ENCODE measurements around the gene REG1A.

REG1A gene

DNA sequence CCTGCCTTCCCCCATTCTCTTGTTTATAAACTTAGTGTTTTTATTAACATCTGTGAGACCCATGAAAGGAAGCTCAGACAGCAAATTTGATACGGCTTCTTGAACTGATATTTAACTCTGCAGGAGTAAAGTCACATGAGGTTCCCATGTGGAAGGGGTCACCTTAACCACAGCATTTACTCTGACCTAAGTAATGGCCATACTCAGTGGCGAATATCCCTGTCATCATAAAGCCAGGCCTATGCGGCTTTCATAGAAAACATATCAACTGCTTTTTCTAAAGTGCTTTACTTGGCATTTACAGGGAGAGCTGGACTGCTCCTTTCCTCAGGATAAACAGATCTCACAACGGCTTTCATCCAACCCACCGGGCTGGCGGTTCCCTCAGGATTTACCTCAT, 9.0 kb downstream of the REG1A start:
- no peak overlapping the region for H3K4me3 ChIP-seq (ENCODE audit: insufficient read depth, low read length, poor library complexity, severe bottlenecking)
- no peaks in the 10 kb centered on the region for H3K79me2 ChIP-seq (ENCODE audit: insufficient read depth, low read length)
- H3K36me3 ChIP-seq (ENCODE audit: low read length): no peaks in the 10 kb centered on the region
- no peaks in the 10 kb centered on the region for H3F3A ChIP-seq (ENCODE audit: insufficient read depth)
- H4K20me1 ChIP-seq (ENCODE audit: low read depth, low read length): no peaks in the 10 kb centered on the region
- H3K27me3 ChIP-seq (ENCODE audit: low read length): no peaks in the 10 kb centered on the region
- H3K9me3 ChIP-seq (ENCODE audit: insufficient read depth, low read length): no peaks in the 10 kb centered on the region
- H3K9ac ChIP-seq (ENCODE audit: low read length): no peak overlapping the region
- TF ChIP-seq EZH2phosphoT487 (conservative IDR thresholded peaks at IDR 0.05; ENCODE audit: low read length): no peak
- TF ChIP-seq, protein P1, sequence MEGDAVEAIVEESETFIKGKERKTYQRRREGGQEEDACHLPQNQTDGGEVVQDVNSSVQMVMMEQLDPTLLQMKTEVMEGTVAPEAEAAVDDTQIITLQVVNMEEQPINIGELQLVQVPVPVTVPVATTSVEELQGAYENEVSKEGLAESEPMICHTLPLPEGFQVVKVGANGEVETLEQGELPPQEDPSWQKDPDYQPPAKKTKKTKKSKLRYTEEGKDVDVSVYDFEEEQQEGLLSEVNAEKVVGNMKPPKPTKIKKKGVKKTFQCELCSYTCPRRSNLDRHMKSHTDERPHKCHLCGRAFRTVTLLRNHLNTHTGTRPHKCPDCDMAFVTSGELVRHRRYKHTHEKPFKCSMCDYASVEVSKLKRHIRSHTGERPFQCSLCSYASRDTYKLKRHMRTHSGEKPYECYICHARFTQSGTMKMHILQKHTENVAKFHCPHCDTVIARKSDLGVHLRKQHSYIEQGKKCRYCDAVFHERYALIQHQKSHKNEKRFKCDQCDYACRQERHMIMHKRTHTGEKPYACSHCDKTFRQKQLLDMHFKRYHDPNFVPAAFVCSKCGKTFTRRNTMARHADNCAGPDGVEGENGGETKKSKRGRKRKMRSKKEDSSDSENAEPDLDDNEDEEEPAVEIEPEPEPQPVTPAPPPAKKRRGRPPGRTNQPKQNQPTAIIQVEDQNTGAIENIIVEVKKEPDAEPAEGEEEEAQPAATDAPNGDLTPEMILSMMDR (IDR thresholded peaks at IDR 0.05; ENCODE audit: insufficient read depth, low read length, poor library complexity, severe bottlenecking): no peak
- H3K9me2 ChIP-seq (replicated peaks; ENCODE audit: insufficient read depth, low read length): no peaks in the 10 kb centered on the region
- H3K4me2 ChIP-seq (ENCODE audit: low read depth, low read length, poor library complexity, severe bottlenecking): no peak overlapping the region
- no peak overlapping the region for H3K27ac ChIP-seq (ENCODE audit: low read depth, low read length)
- no peak overlapping the region for H2AFZ ChIP-seq (ENCODE audit: low read depth, low read length, severe bottlenecking)

DNA sequence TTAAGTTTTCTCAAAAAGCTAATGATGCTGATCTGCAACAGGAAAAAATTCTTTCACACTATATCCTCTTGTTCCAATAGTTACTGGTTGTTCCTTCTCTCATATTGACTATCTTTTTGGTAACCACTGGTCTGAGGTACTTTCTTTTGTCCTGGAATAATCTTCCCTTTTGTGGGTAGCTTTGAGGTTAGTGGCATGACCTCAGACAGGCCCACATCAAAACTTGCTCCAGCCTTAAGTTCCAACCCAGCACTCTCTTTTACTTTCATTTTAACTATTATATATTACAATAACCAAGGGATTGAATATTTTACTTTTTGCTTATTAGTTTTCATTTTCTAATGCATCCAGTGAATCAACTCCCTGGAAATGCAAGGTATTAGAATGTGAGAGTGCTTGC, 9.5 kb downstream of the REG1A start:
- H3F3A ChIP-seq (ENCODE audit: insufficient read depth): no peaks in the 10 kb centered on the region
- no peak overlapping the region for H3K4me3 ChIP-seq (ENCODE audit: insufficient read depth, low read length, poor library complexity, severe bottlenecking)
- H3K27me3 ChIP-seq (ENCODE audit: low read length): no peaks in the 10 kb centered on the region
- no peaks in the 10 kb centered on the region for H3K9me3 ChIP-seq (ENCODE audit: insufficient read depth, low read length)
- H3K27ac ChIP-seq (ENCODE audit: low read depth, low read length): no peak overlapping the region
- H2AFZ ChIP-seq (ENCODE audit: low read depth, low read length, severe bottlenecking): no peak overlapping the region
- no peaks in the 10 kb centered on the region for H3K9me2 ChIP-seq (replicated peaks; ENCODE audit: insufficient read depth, low read length)
- H3K9ac ChIP-seq (ENCODE audit: low read length): no peak overlapping the region
- no peaks in the 10 kb centered on the region for H3K36me3 ChIP-seq (ENCODE audit: low read length)
- H4K20me1 ChIP-seq (ENCODE audit: low read depth, low read length): no peaks in the 10 kb centered on the region
- no peak for TF ChIP-seq EZH2phosphoT487 (conservative IDR thresholded peaks at IDR 0.05; ENCODE audit: low read length)
- TF ChIP-seq, protein P1 (IDR thresholded peaks at IDR 0.05; ENCODE audit: insufficient read depth, low read length, poor library complexity, severe bottlenecking): no peak
- H3K4me2 ChIP-seq (ENCODE audit: low read depth, low read length, poor library complexity, severe bottlenecking): no peak overlapping the region
- no peaks in the 10 kb centered on the region for H3K79me2 ChIP-seq (ENCODE audit: insufficient read depth, low read length)

DNA sequence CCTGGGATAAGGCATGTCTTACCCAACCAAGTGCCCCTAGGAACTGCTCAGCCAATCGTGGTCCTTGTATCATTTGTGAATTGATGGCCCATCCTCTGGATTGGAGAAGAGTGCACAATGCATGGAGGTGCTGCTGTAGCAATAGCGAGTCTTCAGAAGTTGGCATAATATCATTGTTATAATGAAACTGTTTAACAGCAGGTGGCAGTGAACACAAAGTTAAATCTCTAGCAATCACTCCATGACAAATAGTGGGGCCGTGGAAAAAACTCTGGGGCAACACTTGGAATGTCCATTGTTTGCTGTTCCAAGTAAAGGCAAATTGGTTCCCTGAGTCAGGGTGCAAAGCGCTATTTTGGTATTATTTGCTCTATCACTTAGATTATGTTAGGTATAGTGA, 11.4 kb downstream of the REG1A start:
- no peak overlapping the region for H3K4me2 ChIP-seq (ENCODE audit: low read depth, low read length, poor library complexity, severe bottlenecking)
- H2AFZ ChIP-seq (ENCODE audit: low read depth, low read length, severe bottlenecking): no peak overlapping the region
- no peaks in the 10 kb centered on the region for H3K79me2 ChIP-seq (ENCODE audit: insufficient read depth, low read length)
- H3F3A ChIP-seq (ENCODE audit: insufficient read depth): no peaks in the 10 kb centered on the region
- H3K9me3 ChIP-seq (ENCODE audit: insufficient read depth, low read length): no peaks in the 10 kb centered on the region
- H4K20me1 ChIP-seq (ENCODE audit: low read depth, low read length): no peaks in the 10 kb centered on the region
- H3K27me3 ChIP-seq (ENCODE audit: low read length): no peaks in the 10 kb centered on the region
- TF ChIP-seq EZH2phosphoT487 (conservative IDR thresholded peaks at IDR 0.05; ENCODE audit: low read length): no peak
- TF ChIP-seq, protein P1 (IDR thresholded peaks at IDR 0.05; ENCODE audit: insufficient read depth, low read length, poor library complexity, severe bottlenecking): no peak
- H3K9ac ChIP-seq (ENCODE audit: low read length): no peak overlapping the region
- H3K9me2 ChIP-seq (replicated peaks; ENCODE audit: insufficient read depth, low read length): no peaks in the 10 kb centered on the region
- H3K27ac ChIP-seq (ENCODE audit: low read depth, low read length): no peak overlapping the region
- no peak overlapping the region for H3K4me3 ChIP-seq (ENCODE audit: insufficient read depth, low read length, poor library complexity, severe bottlenecking)
- no peaks in the 10 kb centered on the region for H3K36me3 ChIP-seq (ENCODE audit: low read length)
